Esophagus squamous epithelium (tissue), 4 donors: ENCODE measurements around the gene INAVA.

Experiments used
- POLR2A ChIP-seq, 4 donors: fragments of 450-650 bp; IDR thresholded peaks; one replicate each; pipeline ENCODE4 v1.6.1; 2017; ENCODE audit warnings: antibody characterized with exemption in 4 of 4, mild to moderate bottlenecking in 4 of 4, moderate library complexity in 3 of 4
- TF ChIP-seq, protein P1 (sequence below), 6 experiments: fragments of 450-650 bp in 4 of 6; fragments of 200-600 bp in 2 of 6; sonication (generic) in 2 of 6; IDR thresholded peaks; one replicate each; pipeline ENCODE4 v1.5.1; 2016 to 2019; ENCODE audit warnings: antibody characterized with exemption in 6 of 6, mild to moderate bottlenecking in 4 of 6, moderate library complexity in 4 of 6

DNA sequence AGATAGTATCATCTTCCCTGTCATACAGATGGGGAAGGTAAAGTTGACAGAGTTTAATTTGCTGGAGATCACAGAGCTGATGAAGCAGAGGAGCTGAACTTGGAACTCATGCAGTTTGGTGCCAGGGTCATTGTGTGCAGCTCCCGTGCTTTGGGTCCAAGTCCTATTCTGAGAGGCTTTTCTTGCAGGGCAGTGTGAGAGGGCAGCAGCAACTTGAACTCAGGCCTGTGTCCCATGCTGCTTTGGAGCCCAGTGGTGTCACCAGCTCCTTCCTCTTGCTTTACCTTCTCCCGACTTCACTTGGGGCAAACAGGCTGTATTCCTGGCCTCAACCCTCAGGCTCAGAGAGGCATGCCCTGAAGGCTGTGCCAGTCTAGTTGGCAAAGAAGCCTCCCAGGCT is 24.7 kb downstream of the INAVA start:
- TF ChIP-seq, protein P1, sequence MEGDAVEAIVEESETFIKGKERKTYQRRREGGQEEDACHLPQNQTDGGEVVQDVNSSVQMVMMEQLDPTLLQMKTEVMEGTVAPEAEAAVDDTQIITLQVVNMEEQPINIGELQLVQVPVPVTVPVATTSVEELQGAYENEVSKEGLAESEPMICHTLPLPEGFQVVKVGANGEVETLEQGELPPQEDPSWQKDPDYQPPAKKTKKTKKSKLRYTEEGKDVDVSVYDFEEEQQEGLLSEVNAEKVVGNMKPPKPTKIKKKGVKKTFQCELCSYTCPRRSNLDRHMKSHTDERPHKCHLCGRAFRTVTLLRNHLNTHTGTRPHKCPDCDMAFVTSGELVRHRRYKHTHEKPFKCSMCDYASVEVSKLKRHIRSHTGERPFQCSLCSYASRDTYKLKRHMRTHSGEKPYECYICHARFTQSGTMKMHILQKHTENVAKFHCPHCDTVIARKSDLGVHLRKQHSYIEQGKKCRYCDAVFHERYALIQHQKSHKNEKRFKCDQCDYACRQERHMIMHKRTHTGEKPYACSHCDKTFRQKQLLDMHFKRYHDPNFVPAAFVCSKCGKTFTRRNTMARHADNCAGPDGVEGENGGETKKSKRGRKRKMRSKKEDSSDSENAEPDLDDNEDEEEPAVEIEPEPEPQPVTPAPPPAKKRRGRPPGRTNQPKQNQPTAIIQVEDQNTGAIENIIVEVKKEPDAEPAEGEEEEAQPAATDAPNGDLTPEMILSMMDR (IDR thresholded peaks at IDR 0.05), result no peak
- no peak for TF ChIP-seq POLR2A (IDR thresholded peaks at IDR 0.05)
